ENCODE measurements around the gene APOBEC3H. TPM values are rescaled to one million over a fixed set of nuclear protein-coding genes. Genes with fewer than 3 reads are reported as not detected.

Gene APOBEC3H
- total and polyA plus RNA-seq, 2 experiments from 2014 or later = not detected

DNA sequence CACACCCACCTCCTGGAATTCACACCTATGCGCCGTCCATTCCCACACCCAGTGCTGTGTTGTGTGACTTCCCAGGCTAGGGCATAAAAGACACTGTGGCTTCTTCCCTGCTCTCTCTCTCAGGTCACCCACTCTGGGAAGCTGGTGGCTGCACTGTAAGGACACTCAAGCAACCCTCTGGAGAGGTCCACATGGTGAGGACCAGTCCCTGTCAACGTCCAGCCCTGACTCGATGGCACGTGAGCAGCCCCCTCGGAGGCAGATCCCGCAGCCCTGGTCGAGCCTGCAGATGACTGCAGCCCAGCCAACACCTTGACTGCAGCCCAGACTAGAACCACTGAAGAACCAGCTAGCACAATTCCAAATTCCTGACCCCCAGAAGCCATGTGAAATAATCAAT, 39.3 kb downstream of the APOBEC3H start (continued):
- TF ChIP-seq, protein P1, sequence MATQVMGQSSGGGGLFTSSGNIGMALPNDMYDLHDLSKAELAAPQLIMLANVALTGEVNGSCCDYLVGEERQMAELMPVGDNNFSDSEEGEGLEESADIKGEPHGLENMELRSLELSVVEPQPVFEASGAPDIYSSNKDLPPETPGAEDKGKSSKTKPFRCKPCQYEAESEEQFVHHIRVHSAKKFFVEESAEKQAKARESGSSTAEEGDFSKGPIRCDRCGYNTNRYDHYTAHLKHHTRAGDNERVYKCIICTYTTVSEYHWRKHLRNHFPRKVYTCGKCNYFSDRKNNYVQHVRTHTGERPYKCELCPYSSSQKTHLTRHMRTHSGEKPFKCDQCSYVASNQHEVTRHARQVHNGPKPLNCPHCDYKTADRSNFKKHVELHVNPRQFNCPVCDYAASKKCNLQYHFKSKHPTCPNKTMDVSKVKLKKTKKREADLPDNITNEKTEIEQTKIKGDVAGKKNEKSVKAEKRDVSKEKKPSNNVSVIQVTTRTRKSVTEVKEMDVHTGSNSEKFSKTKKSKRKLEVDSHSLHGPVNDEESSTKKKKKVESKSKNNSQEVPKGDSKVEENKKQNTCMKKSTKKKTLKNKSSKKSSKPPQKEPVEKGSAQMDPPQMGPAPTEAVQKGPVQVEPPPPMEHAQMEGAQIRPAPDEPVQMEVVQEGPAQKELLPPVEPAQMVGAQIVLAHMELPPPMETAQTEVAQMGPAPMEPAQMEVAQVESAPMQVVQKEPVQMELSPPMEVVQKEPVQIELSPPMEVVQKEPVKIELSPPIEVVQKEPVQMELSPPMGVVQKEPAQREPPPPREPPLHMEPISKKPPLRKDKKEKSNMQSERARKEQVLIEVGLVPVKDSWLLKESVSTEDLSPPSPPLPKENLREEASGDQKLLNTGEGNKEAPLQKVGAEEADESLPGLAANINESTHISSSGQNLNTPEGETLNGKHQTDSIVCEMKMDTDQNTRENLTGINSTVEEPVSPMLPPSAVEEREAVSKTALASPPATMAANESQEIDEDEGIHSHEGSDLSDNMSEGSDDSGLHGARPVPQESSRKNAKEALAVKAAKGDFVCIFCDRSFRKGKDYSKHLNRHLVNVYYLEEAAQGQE (IDR thresholded peaks at IDR 0.05; ENCODE audit: unreplicated experiment) = no peak
- no peak for TF ChIP-seq POLR2AphosphoS5 (IDR thresholded peaks at IDR 0.05; ENCODE audit: low read depth)
- no peak for TF ChIP-seq CREB1 (CRISPR knock-in tag; IDR thresholded peaks at IDR 0.05; ENCODE audit: low read depth)
- no peak for TF ChIP-seq EZH2 (IDR thresholded peaks at IDR 0.05; ENCODE audit: low read depth, unreplicated experiment)
- TF ChIP-seq EZH2phosphoT487 (IDR thresholded peaks at IDR 0.05; ENCODE audit: unreplicated experiment) = no peak

- H3K4me1 Mint-ChIP-seq = peaks cover 12% of the 10 kb centered on the region
- DNase-seq (ENCODE audit: low spot score) = peak; percentile 21
- H4K20me1 ChIP-seq (replicated peaks; ENCODE audit: insufficient read depth) = no peaks in the 10 kb centered on the region
- H3K27me3 ChIP-seq (ENCODE audit: insufficient read depth) = no peaks in the 10 kb centered on the region
- peaks cover 2% of the 10 kb centered on the region; the same call in 1 of the 2 replicates for H3F3A ChIP-seq (replicated peaks; ENCODE audit: low read depth)
- H3K27me3 Mint-ChIP-seq (ENCODE audit: insufficient read depth, low read depth, poor library complexity) = peaks cover 4% of the 10 kb centered on the region
- H3K27ac Mint-ChIP-seq = 0 out of 2 replicates have a peak overlapping the region, but pooled peaks have one; percentile 40
- no peak overlapping the region for H3K27ac ChIP-seq (ENCODE audit: low read depth)
- H3K4me2 ChIP-seq = no peak overlapping the region
- no peak overlapping the region for H3K4me3 ChIP-seq
- H3K4me1 ChIP-seq (ENCODE audit: insufficient read depth) = peaks cover 2% of the 10 kb centered on the region
- no peaks in the 10 kb centered on the region for H3K9me2 ChIP-seq (ENCODE audit: insufficient read depth)
- ATAC-seq = no peak
- no peaks in the 10 kb centered on the region for H3K36me3 ChIP-seq (ENCODE audit: insufficient read depth)
- no peaks in the 10 kb centered on the region for H3K79me2 ChIP-seq (replicated peaks; ENCODE audit: insufficient read depth)
- no peak overlapping the region for H3K4me3 Mint-ChIP-seq
- H3K36me3 Mint-ChIP-seq (ENCODE audit: low read depth) = no peaks in the 10 kb centered on the region
- no peaks in the 10 kb centered on the region for H3K9me3 Mint-ChIP-seq
- no peak overlapping the region for H2AFZ ChIP-seq
- TF ChIP-seq STAT1 (IDR thresholded peaks at IDR 0.05; ENCODE audit: unreplicated experiment) = no peak
- TF ChIP-seq, protein P2, sequence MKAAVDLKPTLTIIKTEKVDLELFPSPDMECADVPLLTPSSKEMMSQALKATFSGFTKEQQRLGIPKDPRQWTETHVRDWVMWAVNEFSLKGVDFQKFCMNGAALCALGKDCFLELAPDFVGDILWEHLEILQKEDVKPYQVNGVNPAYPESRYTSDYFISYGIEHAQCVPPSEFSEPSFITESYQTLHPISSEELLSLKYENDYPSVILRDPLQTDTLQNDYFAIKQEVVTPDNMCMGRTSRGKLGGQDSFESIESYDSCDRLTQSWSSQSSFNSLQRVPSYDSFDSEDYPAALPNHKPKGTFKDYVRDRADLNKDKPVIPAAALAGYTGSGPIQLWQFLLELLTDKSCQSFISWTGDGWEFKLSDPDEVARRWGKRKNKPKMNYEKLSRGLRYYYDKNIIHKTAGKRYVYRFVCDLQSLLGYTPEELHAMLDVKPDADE (IDR thresholded peaks at IDR 0.05) = no peak
- TF ChIP-seq NANOG (IDR thresholded peaks at IDR 0.05; ENCODE audit: borderline replicate concordance) = no peak
- no peak for TF ChIP-seq ZNF331 (CRISPR knock-in tag; IDR thresholded peaks at IDR 0.05; ENCODE audit: low read depth)
- TF ChIP-seq, protein P1 (IDR thresholded peaks at IDR 0.05; ENCODE audit: unreplicated experiment) = no peak
- no peak for TF ChIP-seq CREB1 (CRISPR knock-in tag; IDR thresholded peaks at IDR 0.05; ENCODE audit: low read depth)
- no peak for TF ChIP-seq ZNF114 (CRISPR knock-in tag; IDR thresholded peaks at IDR 0.05)
- no peak for TF ChIP-seq EZH2phosphoT487 (IDR thresholded peaks at IDR 0.05; ENCODE audit: unreplicated experiment)
- no peak for TF ChIP-seq EZH2 (IDR thresholded peaks at IDR 0.05; ENCODE audit: low read depth, unreplicated experiment)
- no peak for TF ChIP-seq JUNB (IDR thresholded peaks at IDR 0.05; ENCODE audit: unreplicated experiment)
- TF ChIP-seq CTCF (conservative IDR thresholded peaks at IDR 0.05; ENCODE audit: low read depth in 2 of 2) = no peak
- TF ChIP-seq POLR2AphosphoS5 (IDR thresholded peaks at IDR 0.05; ENCODE audit: low read depth) = no peak
Measured at GRCh38 chr22:39138357-39138997, 41.4 kb downstream of the APOBEC3H start.
